HG03025 (cell line): Measurements from ENCODE around the gene OSTC.

Experiments used
- ATAC-seq: cut with Tn5 transposase; IDR thresholded peaks from one replicate; pipeline ENCODE4 v1.9.1; 2021; ENCODE audit warnings: mild to moderate bottlenecking, moderate library complexity; ENCODE audit not compliant: unreplicated experiment, low FRiP score

The OSTC gene

DNA sequence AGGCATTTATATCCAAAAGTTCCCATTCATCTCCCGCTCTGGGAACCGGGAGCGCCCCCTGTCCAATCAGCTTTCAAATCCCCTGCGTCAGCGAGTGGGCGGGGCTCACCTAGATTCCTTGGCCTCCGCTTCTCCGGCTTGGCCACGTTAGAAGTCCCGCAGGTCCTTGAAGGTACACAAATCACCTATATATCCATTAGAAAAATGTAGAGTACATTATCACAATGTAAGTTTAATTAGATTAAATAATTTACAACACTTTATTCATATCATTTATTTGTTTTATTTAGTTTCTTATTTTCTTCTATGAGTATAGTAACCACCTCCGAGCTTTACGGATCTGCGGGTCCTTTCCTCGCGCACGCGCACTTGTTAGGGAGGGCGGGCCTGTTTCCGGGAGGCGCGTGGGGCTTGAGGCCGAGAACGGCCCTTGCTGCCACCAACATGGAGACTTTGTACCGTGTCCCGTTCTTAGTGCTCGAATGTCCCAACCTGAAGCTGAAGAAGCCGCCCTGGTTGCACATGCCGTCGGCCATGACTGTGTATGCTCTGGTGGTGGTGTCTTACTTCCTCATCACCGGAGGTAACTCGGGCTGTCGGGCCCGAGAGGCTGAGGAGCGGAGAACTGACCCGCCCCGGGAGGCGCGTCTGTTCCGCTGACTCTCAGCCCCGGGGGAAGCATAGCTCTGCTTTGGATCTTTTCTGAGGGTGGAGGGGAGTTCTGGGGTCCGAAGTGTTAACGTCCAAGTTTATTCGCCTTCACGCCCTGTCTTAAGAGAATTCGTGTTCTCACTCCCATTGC, at the start of gene OSTC:
Gene OSTC (plus strand): TSS at position 388 of the 802 bp plus-strand sequence. CDS start 57 bp downstream, at position 445.
- ATAC-seq, result peak; percentile 95

DNA sequence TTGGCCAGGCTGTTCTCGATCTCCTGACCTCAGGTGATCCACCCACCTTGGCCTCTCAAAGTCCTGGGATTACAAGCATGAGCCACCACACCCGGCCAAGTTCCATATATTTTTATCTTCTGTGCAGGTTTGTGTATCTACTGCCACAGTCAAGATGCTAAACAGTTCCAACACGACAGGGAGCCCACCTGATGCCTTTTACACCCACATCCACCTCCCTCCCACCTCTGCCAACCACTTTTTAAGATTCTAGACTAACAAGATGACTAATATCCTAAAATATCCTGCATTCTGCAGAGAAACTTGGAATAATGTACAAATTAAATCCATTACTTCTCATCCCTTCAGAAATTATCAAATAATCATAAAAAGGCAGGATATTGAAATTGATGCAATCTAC, 49.3 kb upstream of the OSTC start:
- no peak for ATAC-seq

DNA sequence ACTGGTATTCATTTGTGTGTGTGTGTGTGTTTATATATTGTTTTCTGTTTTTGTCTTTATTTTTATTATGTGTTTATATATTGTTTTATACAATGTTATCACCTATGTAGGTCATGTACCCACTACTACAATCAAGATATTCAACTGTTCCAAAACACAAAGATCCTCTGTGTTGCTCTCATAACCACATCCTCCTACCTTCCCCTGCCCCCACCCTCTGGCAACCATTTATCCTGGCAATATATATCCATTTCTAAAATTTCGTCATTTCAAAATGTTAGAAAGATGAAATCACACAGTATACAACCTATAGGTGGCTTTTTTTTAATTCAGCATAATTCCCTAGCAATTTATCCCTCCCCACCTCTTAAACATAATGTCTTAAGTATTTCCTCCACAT, 48.9 kb upstream of the OSTC start:
- no peak for ATAC-seq

GRCh38 chr4:108602163-108602562, 48.2 kb upstream of the OSTC start:
- no peak for ATAC-seq

- no peak for ATAC-seq
Observed at GRCh38 chr4:108607079-108607815, 43.2 kb upstream of the OSTC start.

DNA sequence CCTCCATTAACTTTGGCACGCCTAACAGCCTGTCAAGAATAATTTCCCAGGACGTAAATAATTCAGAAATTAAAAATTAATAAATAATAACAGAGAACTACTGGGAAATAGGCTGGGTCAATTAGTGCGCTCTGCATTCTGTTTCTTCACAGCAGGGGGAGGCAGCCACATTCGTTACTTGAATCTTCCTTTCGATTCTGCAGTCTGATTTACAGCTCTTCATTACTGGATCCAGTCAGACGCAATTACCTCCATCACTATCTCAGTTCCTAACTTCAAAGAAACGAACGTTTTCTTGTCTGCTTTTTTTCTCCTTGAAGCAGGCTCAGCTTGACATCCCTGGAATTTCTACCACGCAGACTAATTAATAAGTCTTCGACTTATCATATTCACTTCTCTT, 39.0 kb upstream of the OSTC start:
- ATAC-seq, result no peak

GRCh38 chr4:108612365-108612764, 38.0 kb upstream of the OSTC start:
- no peak for ATAC-seq

- ATAC-seq, result peak; percentile 7
Observed at GRCh38 chr4:108619372-108620100, 30.9 kb upstream of the OSTC start.

GRCh38 chr4:108620101-108620932, 30.1 kb upstream of the OSTC start, which contains the start of gene RPL34:
TSS of gene RPL34 (plus strand) at chr4:108620576. CDS start at chr4:108621960, 1,384 bp downstream.
- peak; percentile 100 for ATAC-seq

GRCh38 chr4:108620933-108621905, 29.2 kb upstream of the OSTC start:
- peak; percentile 15 for ATAC-seq

DNA sequence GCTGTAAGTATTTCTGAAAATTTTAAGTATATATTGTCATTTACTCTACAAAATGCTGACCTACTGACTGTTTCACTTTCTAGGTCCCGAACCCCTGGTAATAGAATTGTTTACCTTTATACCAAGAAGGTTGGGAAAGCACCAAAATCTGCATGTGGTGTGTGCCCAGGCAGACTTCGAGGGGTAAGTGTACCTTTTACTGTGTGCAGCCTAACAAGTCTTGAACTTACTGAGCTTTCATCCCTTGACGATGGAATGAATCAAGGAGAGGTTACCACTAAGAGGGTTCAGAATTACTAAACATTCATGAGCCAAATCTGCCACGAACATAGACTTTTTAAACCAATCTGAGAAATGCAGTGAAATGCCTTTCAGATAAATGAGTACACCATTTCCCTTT, 28.4 kb upstream of the OSTC start:
- no peak for ATAC-seq

DNA sequence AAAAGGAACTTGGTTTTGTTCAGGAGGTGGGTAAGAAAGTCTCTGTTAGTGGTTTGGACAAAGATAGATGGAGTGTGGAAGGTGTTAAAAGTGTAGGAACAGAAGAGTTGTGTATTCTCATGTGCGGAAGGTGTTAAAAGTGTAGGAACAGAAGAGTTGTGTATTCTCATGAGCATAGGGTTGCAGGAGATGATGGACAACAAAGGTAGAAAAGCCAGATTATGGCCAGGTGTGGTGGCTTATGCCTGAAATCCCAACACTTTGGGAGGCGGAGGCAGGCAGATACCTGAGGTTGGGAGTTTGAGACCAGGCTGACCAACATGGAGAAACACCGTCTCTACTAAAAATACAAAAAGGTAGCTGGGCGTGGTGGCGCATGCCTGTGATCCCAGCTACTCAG, 27.6 kb upstream of the OSTC start:
- ATAC-seq, result no peak

DNA sequence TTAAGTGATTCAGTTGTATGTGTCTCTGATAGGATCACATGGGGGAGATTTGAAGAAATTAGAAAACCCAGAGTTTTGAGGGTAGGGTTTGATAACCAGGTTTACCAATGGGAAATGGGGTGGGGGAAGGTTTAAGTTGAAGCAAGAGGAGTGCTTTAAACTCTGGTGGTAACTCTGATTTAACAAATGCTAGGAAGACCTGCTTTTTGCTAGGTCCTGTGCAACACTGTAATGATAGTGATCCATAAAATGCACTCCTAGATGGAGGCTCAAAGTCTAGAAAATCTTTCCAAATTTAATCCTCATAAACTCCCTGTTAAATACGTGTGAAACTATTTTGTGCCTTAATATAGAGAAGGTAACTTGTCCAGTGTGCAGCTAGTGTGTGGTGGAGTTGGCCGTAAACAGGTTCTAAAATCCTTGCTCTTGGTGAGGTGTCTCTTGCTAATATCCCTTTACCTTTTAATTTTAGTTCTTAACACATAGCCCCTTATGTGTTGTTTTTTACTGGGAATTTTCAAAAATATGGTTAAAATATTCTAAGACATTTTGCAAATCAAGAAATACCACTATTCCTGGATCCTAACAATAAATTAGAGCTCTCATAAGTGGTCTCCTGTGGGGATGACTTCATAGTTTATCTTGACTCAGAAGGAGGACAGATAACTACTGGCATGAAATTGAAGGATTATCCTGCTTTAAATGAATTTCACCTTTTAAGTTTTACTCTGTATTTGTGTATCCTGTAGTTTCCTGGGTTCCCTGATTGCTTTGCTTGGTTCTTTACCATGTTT, 25.9 kb upstream of the OSTC start:
- ATAC-seq, result no peak

DNA sequence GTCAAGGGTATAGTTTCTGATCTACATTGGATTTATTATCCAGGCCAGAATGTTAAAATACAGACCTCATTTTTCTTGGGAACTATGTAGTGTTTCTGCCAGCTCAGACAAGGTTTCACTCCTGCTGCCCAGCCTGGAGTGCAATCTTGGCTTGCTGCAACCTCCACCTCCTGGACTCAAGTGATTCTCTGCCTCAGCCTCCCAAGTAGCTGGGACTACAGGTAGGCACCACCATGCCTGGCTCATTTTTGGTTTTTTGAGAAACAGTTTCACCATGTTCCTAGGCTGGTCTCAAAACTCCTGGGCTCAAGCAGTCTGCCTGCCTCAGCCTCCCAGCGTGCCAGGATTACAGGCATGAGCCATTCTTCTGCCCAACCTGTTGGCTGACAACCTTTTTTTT, 24.3 kb upstream of the OSTC start:
- no peak for ATAC-seq

DNA sequence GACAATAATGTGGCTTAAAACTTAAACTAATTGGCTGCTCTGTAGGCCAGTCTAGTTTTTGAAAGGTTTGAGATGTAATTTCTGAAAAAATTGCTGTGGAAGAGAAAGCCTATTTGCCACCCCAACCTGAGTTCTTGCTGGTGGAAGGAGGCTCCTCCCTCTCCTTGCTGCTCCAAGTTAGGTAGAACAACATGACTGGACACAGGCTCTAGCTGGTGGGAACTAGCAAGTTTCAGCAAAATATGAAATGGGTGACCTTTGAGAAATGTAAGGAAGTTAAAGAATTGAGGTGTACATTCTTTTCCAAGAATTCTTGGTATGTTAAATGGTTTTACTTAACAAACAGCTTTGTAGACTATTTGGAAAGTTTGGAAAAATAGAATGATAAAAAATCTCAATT, 22.0 kb upstream of the OSTC start:
- ATAC-seq, result no peak

DNA sequence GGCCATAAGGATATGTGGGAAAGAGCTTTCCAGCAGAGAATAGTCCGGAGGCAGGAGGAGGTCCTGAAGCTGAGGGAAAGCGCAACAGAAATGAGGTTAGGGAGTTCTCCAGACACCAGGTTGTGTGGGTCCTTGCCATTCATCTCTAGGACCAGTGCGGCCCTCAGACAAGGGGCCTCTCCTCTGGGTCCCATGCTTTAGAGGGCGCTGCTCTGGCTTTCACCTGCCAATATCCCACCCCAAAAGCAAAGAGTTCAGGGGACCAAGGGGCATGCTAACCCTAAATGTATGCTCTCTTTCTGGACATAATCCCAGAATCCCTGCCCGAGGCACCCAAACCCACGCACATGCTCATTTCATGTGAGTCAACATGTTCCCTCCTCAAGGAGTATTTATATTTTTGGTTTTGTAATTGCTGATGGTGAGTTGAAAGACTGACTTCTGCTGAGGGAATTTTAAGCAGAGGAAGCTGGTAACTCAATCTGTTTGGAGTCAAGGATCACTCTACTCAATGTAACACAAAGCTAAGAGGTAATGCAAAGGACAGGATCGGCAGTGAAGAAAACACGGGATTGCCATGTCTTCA, 15.2 kb upstream of the OSTC start:
- ATAC-seq, result no peak

- no peak for ATAC-seq
Observed at GRCh38 chr4:108636246-108636645, 14.2 kb upstream of the OSTC start.

- ATAC-seq, result no peak
Observed at GRCh38 chr4:108637856-108638255, 12.5 kb upstream of the OSTC start.
